ENCODE data around the gene INMT. TPM values are rescaled to one million over a fixed set of nuclear protein-coding genes. Genes with fewer than 3 reads are reported as not detected.

Gene INMT
- total RNA-seq, 1 experiment from 2014 or later: 3.3 TPM

DNA sequence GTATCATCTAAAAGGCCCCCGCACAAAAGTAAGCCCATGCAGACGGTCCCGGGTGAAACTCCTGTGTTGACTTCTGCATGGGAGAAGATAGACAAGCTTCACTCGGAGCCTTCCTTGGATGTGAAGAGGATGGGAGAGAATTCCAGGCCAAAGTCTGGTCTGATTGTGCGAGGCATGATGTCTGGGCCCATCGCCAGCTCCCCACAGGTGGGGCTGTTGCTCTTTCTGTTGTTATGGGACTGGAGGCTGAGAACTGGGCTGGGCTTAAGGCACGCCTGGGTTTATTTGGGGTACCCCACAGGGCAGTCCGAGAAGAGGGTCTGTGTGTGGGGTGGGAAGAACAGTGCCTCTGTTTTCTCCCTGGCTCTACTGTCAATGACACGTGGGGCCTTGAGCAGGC, 33.9 kb downstream of the INMT start:
- H3K9me3 ChIP-seq: no peaks in the 10 kb centered on the region
- BruUV-seq (replicated peaks): no TSS peak
- Mint-ChIP-seq H3K27ac (ENCODE audit: unreplicated experiment) (no peak overlapping the region), H3K4me1 (ENCODE audit: low read depth, unreplicated experiment) (no peaks in the 10 kb centered on the region), H3K9me3 (ENCODE audit: unreplicated experiment) (no peaks in the 10 kb centered on the region), H3K4me3 (ENCODE audit: unreplicated experiment) (no peak overlapping the region), H3K36me3 (ENCODE audit: insufficient read depth, unreplicated experiment) (no peaks in the 10 kb centered on the region), H3K27me3 (ENCODE audit: insufficient read depth, unreplicated experiment) (no peaks in the 10 kb centered on the region)
- no peak for DNase-seq
- CTCF ChIA-PET: no interaction called here
- intact Hi-C loops (cut with micrococcal nuclease; ENCODE audit: unreplicated experiment): no loop called here
- no peaks in the 10 kb centered on the region for H3K36me3 ChIP-seq (ENCODE audit: control insufficient read depth, insufficient read depth, low read length)
- POLR2A ChIA-PET: no interaction called here
- H3K27me3 ChIP-seq (replicated peaks; ENCODE audit: control insufficient read depth, insufficient read depth, low read length): no peaks in the 10 kb centered on the region
- H3K4me1 ChIP-seq: no peaks in the 10 kb centered on the region
- TF ChIP-seq, protein P1, sequence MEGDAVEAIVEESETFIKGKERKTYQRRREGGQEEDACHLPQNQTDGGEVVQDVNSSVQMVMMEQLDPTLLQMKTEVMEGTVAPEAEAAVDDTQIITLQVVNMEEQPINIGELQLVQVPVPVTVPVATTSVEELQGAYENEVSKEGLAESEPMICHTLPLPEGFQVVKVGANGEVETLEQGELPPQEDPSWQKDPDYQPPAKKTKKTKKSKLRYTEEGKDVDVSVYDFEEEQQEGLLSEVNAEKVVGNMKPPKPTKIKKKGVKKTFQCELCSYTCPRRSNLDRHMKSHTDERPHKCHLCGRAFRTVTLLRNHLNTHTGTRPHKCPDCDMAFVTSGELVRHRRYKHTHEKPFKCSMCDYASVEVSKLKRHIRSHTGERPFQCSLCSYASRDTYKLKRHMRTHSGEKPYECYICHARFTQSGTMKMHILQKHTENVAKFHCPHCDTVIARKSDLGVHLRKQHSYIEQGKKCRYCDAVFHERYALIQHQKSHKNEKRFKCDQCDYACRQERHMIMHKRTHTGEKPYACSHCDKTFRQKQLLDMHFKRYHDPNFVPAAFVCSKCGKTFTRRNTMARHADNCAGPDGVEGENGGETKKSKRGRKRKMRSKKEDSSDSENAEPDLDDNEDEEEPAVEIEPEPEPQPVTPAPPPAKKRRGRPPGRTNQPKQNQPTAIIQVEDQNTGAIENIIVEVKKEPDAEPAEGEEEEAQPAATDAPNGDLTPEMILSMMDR (IDR thresholded peaks at IDR 0.05; ENCODE audit: insufficient read depth in 1 of 2, low read depth in 1 of 2, low read length in 1 of 2, severe bottlenecking in 1 of 2, unreplicated experiment in 1 of 2): no peak
- no peak overlapping the region for H3K4me3 ChIP-seq (ENCODE audit: low read depth, low read length)

DNA sequence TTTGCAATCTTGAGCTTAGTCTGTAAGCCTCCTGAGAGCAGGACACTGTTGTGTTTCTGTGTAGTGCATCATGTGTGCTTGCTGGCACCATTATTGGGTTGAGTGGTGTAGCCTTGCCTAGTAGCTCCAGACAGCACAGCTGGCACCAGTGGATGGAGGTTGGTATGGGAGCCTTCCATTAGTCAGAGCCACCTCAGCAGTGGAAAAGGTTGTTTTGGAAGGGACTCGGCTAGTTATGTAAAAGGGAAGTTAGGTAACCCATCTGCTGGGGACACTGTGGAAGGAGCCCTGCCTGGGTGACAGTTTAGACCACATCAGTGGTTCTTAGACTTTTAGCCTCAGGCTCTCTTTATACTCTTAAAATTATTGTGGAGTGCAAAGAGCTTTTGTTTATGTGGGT, 35.6 kb downstream of the INMT start:
- Histone ChIP-seq H3K4me3 (ENCODE audit: low read depth, low read length) (no peak overlapping the region), H3K4me1 (no peaks in the 10 kb centered on the region), H3K36me3 (ENCODE audit: control insufficient read depth, insufficient read depth, low read length) (no peaks in the 10 kb centered on the region), H3K27me3 (replicated peaks; ENCODE audit: control insufficient read depth, insufficient read depth, low read length) (no peaks in the 10 kb centered on the region), H3K9me3 (no peaks in the 10 kb centered on the region)
- ChIA-PET POLR2A (no interaction called here), CTCF (no interaction called here)
- no peaks in the 10 kb centered on the region for H3K9me3 Mint-ChIP-seq (ENCODE audit: unreplicated experiment)
- no peaks in the 10 kb centered on the region for H3K4me1 Mint-ChIP-seq (ENCODE audit: low read depth, unreplicated experiment)
- H3K4me3 Mint-ChIP-seq (ENCODE audit: unreplicated experiment): no peak overlapping the region
- no TSS peak for BruUV-seq (replicated peaks)
- no peaks in the 10 kb centered on the region for H3K36me3 Mint-ChIP-seq (ENCODE audit: insufficient read depth, unreplicated experiment)
- TF ChIP-seq, protein P1 (IDR thresholded peaks at IDR 0.05; ENCODE audit: insufficient read depth in 1 of 2, low read depth in 1 of 2, low read length in 1 of 2, severe bottlenecking in 1 of 2, unreplicated experiment in 1 of 2): no peak
- H3K27ac Mint-ChIP-seq (ENCODE audit: unreplicated experiment): no peak overlapping the region
- no peak for DNase-seq
- intact Hi-C loops (cut with micrococcal nuclease; ENCODE audit: unreplicated experiment): no loop called here
- no peaks in the 10 kb centered on the region for H3K27me3 Mint-ChIP-seq (ENCODE audit: insufficient read depth, unreplicated experiment)

DNA sequence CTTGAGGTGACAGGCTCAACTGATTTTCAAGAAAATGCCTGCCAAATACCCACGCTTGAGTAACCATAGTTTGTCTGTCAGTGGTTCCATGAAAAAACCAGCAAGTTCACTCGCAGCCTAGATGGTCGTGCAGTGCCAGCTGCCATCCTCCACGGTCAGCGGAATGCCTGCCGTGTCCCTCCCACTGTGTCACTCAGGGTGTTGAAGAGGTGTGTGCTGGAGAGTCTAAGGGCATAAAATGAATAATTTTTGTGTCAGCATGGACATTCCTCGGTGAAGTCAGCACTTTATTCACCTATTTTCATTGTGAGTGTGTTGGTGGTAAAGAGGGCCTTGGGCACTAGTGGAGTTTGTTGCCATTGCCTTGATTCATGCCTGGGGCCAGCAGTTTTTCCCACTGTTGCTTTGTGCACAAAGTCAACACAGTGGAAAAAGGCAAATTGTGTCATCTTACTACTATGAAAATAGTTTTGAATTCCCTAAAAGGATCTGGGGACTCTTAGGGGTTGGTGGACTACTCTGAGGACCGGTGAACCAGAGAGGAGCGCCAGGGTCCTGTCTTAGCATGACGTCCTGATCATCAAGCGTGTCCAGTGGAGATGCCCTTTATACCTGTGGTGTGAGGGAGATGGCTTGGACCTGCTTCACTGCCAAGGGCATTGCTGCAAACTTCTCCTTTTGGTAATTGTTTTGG, 36.9 kb downstream of the INMT start:
- POLR2A ChIA-PET: no interaction called here
- Mint-ChIP-seq H3K9me3 (ENCODE audit: unreplicated experiment) (no peaks in the 10 kb centered on the region), H3K4me3 (ENCODE audit: unreplicated experiment) (no peak overlapping the region), H3K4me1 (ENCODE audit: low read depth, unreplicated experiment) (no peaks in the 10 kb centered on the region), H3K36me3 (ENCODE audit: insufficient read depth, unreplicated experiment) (no peaks in the 10 kb centered on the region), H3K27ac (ENCODE audit: unreplicated experiment) (no peak overlapping the region), H3K27me3 (ENCODE audit: insufficient read depth, unreplicated experiment) (no peaks in the 10 kb centered on the region)
- no peak for DNase-seq
- TF ChIP-seq, protein P1 (IDR thresholded peaks at IDR 0.05; ENCODE audit: insufficient read depth in 1 of 2, low read depth in 1 of 2, low read length in 1 of 2, severe bottlenecking in 1 of 2, unreplicated experiment in 1 of 2): no peak
- CTCF ChIA-PET: no interaction called here
- H3K9me3 ChIP-seq: no peaks in the 10 kb centered on the region
- intact Hi-C loops (cut with micrococcal nuclease; ENCODE audit: unreplicated experiment): no loop called here
- H3K36me3 ChIP-seq (ENCODE audit: control insufficient read depth, insufficient read depth, low read length): no peaks in the 10 kb centered on the region
- H3K4me1 ChIP-seq: no peaks in the 10 kb centered on the region
- no TSS peak for BruUV-seq (replicated peaks)
- no peak overlapping the region for H3K4me3 ChIP-seq (ENCODE audit: low read depth, low read length)
- no peaks in the 10 kb centered on the region for H3K27me3 ChIP-seq (replicated peaks; ENCODE audit: control insufficient read depth, insufficient read depth, low read length)

All from Caco-2 (cell line).